Endodermal cell (in vitro differentiated cells): Measurements from ENCODE around the gene RRN3. TPM values are rescaled to one million over a fixed set of nuclear protein-coding genes. Genes with fewer than 3 reads are reported as not detected.

Source experiments
- DNase-seq: peaks from one replicate; pipeline ENCODE4 v3.0.0-alpha.2; 2017
- H3K27ac ChIP-seq: 2 replicates; pipeline ENCODE4 v1.5.1; 2013; ENCODE audit warnings: mild to moderate bottlenecking, low read depth, low read length, moderate library complexity
- H3K27me3 ChIP-seq: 2 replicates; pipeline ENCODE4 v1.6.1; 2013; ENCODE audit warnings: mild to moderate bottlenecking, low read length, moderate library complexity; ENCODE audit not compliant: insufficient read depth, control insufficient read depth, poor library complexity, severe bottlenecking
- H3K36me3 ChIP-seq: 2 replicates; pipeline ENCODE4 v1.7.0; 2013; ENCODE audit warnings: mild to moderate bottlenecking, low read length, moderate library complexity; ENCODE audit not compliant: control insufficient read depth, insufficient read depth
- H3K4me1 ChIP-seq: one replicate; pipeline ENCODE4 v1.7.0; 2013; ENCODE audit warnings: low read length; ENCODE audit not compliant: control insufficient read depth, insufficient read depth
- H3K4me3 ChIP-seq: 2 replicates; pipeline ENCODE4 v1.5.1; 2013; ENCODE audit warnings: mild to moderate bottlenecking, low read length, moderate library complexity
- H3K9ac ChIP-seq: 2 replicates; pipeline ENCODE4 v1.6.1; 2013; ENCODE audit warnings: mild to moderate bottlenecking, low read length, moderate library complexity; ENCODE audit not compliant: poor library complexity, severe bottlenecking; ENCODE audit errors: extremely low read depth
- H3K9me3 ChIP-seq: 2 replicates; pipeline ENCODE4 v1.6.1; 2013; ENCODE audit warnings: mild to moderate bottlenecking, low read length, moderate library complexity; ENCODE audit not compliant: control insufficient read depth
- H3K27ac Mint-ChIP-seq: 2 replicates; pipeline ENCODE4 v1.8.0; 2020; ENCODE audit warnings: mixed read lengths
- H3K27me3 Mint-ChIP-seq: 2 replicates; pipeline ENCODE4 v1.8.0; 2021; ENCODE audit warnings: mild to moderate bottlenecking, mixed read lengths; ENCODE audit not compliant: insufficient read depth
- H3K36me3 Mint-ChIP-seq: 2 replicates; pipeline ENCODE4 v1.8.0; 2020; ENCODE audit warnings: low read depth, mixed read lengths
- H3K4me1 Mint-ChIP-seq: 2 replicates; pipeline ENCODE4 v1.8.0; 2020; ENCODE audit warnings: mixed read lengths
- H3K4me3 Mint-ChIP-seq: 2 replicates; pipeline ENCODE4 v1.8.0; 2020; ENCODE audit warnings: mild to moderate bottlenecking, moderate library complexity, mixed read lengths
- H3K9me3 Mint-ChIP-seq: 2 replicates; pipeline ENCODE4 v1.8.0; 2020; ENCODE audit warnings: mild to moderate bottlenecking, mixed read lengths
- CTCF ChIP-seq: fragments of 200-600 bp; sonication (generic); conservative IDR thresholded peaks from 2 replicates; pipeline ENCODE4 v1.5.0; 2021; ENCODE audit warnings: antibody characterized with exemption, mild to moderate bottlenecking
- WGBS, 2 experiments: methylation state at CpG; one replicate each; pipeline versions ENCODE4 v1.1.5 to v1.1.7; 2013; ENCODE audit warnings: missing lambda C conversion rate in 2 of 2, mixed read lengths in 1 of 2; ENCODE audit not compliant: insufficient coverage in 1 of 2, insufficient read length in 1 of 2; 5-methylcytosine and 5-hydroxymethylcytosine counted together
- total RNA-seq, 2 donors: library from RNA; stranded (reverse); fragmentation: NEBNext Ultra II Directional in 1 of 2; extraction: Animal tissue kit (Norgen Biotek cat#: 25700) in 1 of 2; gene quantifications; 2 replicates in 1 of 2; 3 replicates in 1 of 2; pipeline ENCODE4 v1.2.1, GENCODE V29; 2021

The RRN3 gene
- total RNA-seq, 2 donors from 2014 or later = 28.6 to 30.6 TPM

- Mint-ChIP-seq H3K4me3 (no peak overlapping the region), H3K27ac (no peak overlapping the region), H3K9me3 (no peaks in the 10 kb centered on the region), H3K36me3 (peaks cover 63% of the 10 kb centered on the region), H3K4me1 (no peaks in the 10 kb centered on the region), H3K27me3 (no peaks in the 10 kb centered on the region)
- no peak overlapping the region for H3K9ac ChIP-seq
- no peak overlapping the region for H3K27ac ChIP-seq
- no peak overlapping the region for H3K4me3 ChIP-seq
- TF ChIP-seq CTCF = no peak
- H3K36me3 ChIP-seq = peaks cover 83% of the 10 kb centered on the region
- WGBS, 2 experiments = 90 to 91% methylated on average over 7 to 9 of the region's 9 CpGs
- DNase-seq = no peak
- no peaks in the 10 kb centered on the region for H3K9me3 ChIP-seq
- H3K4me1 ChIP-seq = no peaks in the 10 kb centered on the region
- H3K27me3 ChIP-seq = no peaks in the 10 kb centered on the region
These were observed 55.4 kb downstream of the RRN3 start for GRCh38 chr16:15038689-15039088.

DNA sequence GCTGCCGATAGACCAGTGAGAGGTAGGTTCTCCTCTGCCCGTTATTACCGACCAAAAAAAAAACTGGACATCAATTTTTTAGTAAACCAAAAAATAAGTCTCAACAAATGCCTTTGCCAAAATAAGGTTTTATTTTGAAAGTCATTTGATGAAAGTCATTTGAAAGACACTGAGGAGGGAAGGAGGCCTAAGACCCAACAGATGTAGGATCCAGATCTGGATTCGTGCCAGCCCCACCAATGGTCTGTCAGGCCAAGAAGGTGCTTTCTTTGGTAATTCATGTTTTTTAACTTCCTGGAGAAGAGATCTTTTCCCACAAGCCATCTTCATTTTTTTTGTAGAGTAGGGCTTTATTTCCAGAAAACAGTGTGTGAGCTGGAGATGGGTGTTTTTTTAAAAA lies 56.3 kb downstream of the RRN3 start:
- Histone ChIP-seq H3K27me3 (no peaks in the 10 kb centered on the region), H3K27ac (no peak overlapping the region), H3K9me3 (no peaks in the 10 kb centered on the region), H3K36me3 (peaks cover 87% of the 10 kb centered on the region), H3K9ac (no peak overlapping the region), H3K4me1 (no peaks in the 10 kb centered on the region), H3K4me3 (no peak overlapping the region)
- Mint-ChIP-seq H3K27me3 (no peaks in the 10 kb centered on the region), H3K4me1 (no peaks in the 10 kb centered on the region), H3K4me3 (no peak overlapping the region), H3K27ac (no peak overlapping the region), H3K9me3 (no peaks in the 10 kb centered on the region), H3K36me3 (peaks cover 69% of the 10 kb centered on the region)
- 96% methylated on average over 4 of the region's 4 CpGs; no CpG with 5 or more reads in 1 of the 2 experiments for WGBS, 2 experiments
- TF ChIP-seq CTCF = no peak
- DNase-seq = no peak

DNA sequence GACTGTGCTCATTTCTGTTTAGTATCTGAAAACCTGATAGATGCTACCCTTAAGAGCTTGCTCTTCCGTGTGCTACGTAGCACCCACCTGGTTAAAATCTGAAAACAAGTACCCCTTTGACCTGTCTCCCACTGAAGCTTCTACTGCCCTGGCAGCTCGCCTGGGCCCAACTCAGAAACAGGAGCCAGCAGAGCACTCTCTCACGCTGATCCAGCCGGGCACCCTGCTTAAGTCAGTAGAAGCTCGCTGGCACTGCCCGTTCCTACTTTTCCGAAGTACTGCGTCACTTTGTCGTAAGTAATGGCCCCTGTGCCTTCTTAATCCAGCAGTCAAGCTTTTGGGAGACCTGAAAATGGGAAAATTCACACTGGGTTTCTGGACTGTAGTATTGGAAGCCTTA lies 57.1 kb downstream of the RRN3 start:
- Histone ChIP-seq H3K9me3 (no peaks in the 10 kb centered on the region), H3K4me1 (no peaks in the 10 kb centered on the region), H3K27me3 (no peaks in the 10 kb centered on the region), H3K4me3 (no peak overlapping the region), H3K36me3 (peaks cover 94% of the 10 kb centered on the region), H3K27ac (no peak overlapping the region), H3K9ac (no peak overlapping the region)
- Mint-ChIP-seq H3K27ac (peak overlapping the region; percentile 26), H3K9me3 (no peaks in the 10 kb centered on the region), H3K36me3 (peaks cover 72% of the 10 kb centered on the region), H3K4me1 (no peaks in the 10 kb centered on the region), H3K4me3 (no peak overlapping the region), H3K27me3 (no peaks in the 10 kb centered on the region)
- TF ChIP-seq CTCF = no peak
- DNase-seq = no peak
- 93 to 94% methylated on average over 10 of the region's 10 CpGs for WGBS, 2 experiments
